Panc1 (cell line): ENCODE measurements around the gene ANKRD23. TPM values are rescaled to one million over a fixed set of nuclear protein-coding genes. Genes with fewer than 3 reads are reported as not detected.

ENCODE experiments used
- ATAC-seq: fragments of 200-7000 bp; cut with Tn5 transposase; 2 replicates; pipeline ENCODE4 v1.9.1; 2020; ENCODE audit warnings: mild to moderate bottlenecking, moderate library complexity
- BruUV-seq: library from RNA; stranded (reverse); fragments of 400-500 nt; replicated peaks from 2 replicates; lab custom pipeline; 2021; lab: Mats Ljungman, UMichigan
- CTCF ChIA-PET: fragments of 300-600 bp; sonication (Branson Sonifier 250); formaldehyde crosslinking; loops from one replicate; lab custom pipeline; 2022; ENCODE audit warnings: antibody characterized with exemption; lab: Charles Lee
- POLR2A ChIA-PET: fragments of 300-600 bp; sonication (Branson Sonifier 250); formaldehyde crosslinking; loops from one replicate; lab custom pipeline; 2022; ENCODE audit warnings: antibody characterized with exemption; lab: Charles Lee
- DNase-seq: peaks from one replicate; pipeline ENCODE4 v3.0.0-alpha.2; 2010; ENCODE audit warnings: low read depth, low spot score
- H3K27ac ChIP-seq: 2 replicates; pipeline ENCODE4 v1.5.1; 2011; ENCODE audit warnings: mild to moderate bottlenecking, low read length, inconsistent platforms
- H3K27me3 ChIP-seq: fragments of 200-500 bp; sonication (Bioruptor generic); 2 replicates; pipeline ENCODE4 v1.6.0; 2014; ENCODE audit warnings: low read length, inconsistent platforms; ENCODE audit not compliant: control insufficient read depth, insufficient read depth
- H3K36me3 ChIP-seq: fragments of 200-500 bp; sonication (Bioruptor generic); 2 replicates; pipeline ENCODE4 v1.5.1; 2014; ENCODE audit warnings: inconsistent platforms, mild to moderate bottlenecking, low read length, moderate library complexity; ENCODE audit not compliant: control insufficient read depth, insufficient read depth
- H3K4me1 ChIP-seq: 2 replicates; pipeline ENCODE4 v1.5.1; 2011; ENCODE audit warnings: inconsistent platforms, mild to moderate bottlenecking, low read length, moderate library complexity; ENCODE audit not compliant: control insufficient read depth, insufficient read depth
- H3K4me3 ChIP-seq, 2 experiments: 2 replicates each; pipeline ENCODE4 v1.5.1; 2011 to 2012; ENCODE audit warnings: low read depth in 2 of 2, low read length in 2 of 2, mild to moderate bottlenecking in 2 of 2, inconsistent platforms in 1 of 2, moderate library complexity in 1 of 2
- H3K9me3 ChIP-seq: fragments of 200-500 bp; sonication (Bioruptor generic); 2 replicates; pipeline ENCODE4 v1.5.1; 2014; ENCODE audit warnings: low read depth, mild to moderate bottlenecking, inconsistent platforms, low read length, moderate library complexity; ENCODE audit not compliant: control insufficient read depth, insufficient read depth
- POLR2AphosphoS5 ChIP-seq: IDR thresholded peaks from 2 replicates; pipeline ENCODE4 v1.6.1; 2012; ENCODE audit warnings: mild to moderate bottlenecking, low read depth, low read length, moderate library complexity
- SIN3A ChIP-seq: IDR thresholded peaks from 2 replicates; pipeline ENCODE4 v1.6.1; 2012; ENCODE audit warnings: low read depth, mild to moderate bottlenecking, low read length, moderate library complexity, borderline replicate concordance; ENCODE audit not compliant: insufficient read depth
- TCF7L2 ChIP-seq: IDR thresholded peaks from 2 replicates; pipeline ENCODE4 v1.6.1; 2011; ENCODE audit warnings: mild to moderate bottlenecking, low read depth, low read length, inconsistent platforms
- in situ Hi-C: cut with HindIII; loops from 2 replicates; pipeline ENCODE4 v1.10.0; 2016; ENCODE audit warnings: low sequenced_read_pairs, low pct_unique_long_range_greater_than_20kb
- intact Hi-C: fragments of 100-400 bp; cut with micrococcal nuclease; formaldehyde crosslinking; loops from one replicate; pipeline ENCODE4 v1.10.0; 2022; ENCODE audit not compliant: unreplicated experiment
- total RNA-seq: library from RNA; stranded (reverse); gene quantifications from one replicate; pipeline ENCODE4 v1.2.1, GENCODE V29; 2021; ENCODE audit not compliant: unreplicated experiment
- TF ChIP-seq, protein P1 (sequence below): fragments of 450-650 bp; IDR thresholded peaks from 2 replicates; pipeline ENCODE4 v1.5.1; 2017; ENCODE audit warnings: mild to moderate bottlenecking
- TF ChIP-seq, protein P2 (sequence below), 2 experiments: IDR thresholded peaks; 2 replicates each; pipeline ENCODE4 v1.6.1; 2011 to 2012; ENCODE audit warnings: low read depth in 2 of 2, control low read depth in 1 of 2, low read length in 1 of 2, mild to moderate bottlenecking in 1 of 2, moderate library complexity in 1 of 2; ENCODE audit not compliant: insufficient read depth in 1 of 2

Gene ANKRD23
- total RNA-seq, 1 experiment from 2014 or later, result 3.2 TPM

DNA sequence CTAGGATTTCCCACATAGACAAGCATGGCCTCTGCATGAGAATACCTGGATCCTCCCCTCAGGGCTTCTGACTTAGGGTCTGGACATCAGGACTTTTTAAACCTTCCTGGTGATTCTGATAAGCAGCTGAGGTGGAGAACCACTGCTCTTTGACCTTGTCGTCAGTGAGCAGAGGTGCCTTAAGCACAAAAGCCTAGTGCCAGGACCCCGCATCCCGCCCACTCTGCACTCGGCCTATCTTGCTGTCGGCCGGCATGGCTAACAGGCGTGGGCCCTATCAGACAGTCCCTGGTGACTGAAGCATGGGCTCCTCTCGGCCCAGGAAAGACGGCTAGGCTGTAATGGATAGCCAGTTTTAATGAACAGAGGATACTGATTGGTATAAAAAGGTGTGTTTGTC is 6.2 kb downstream of the ANKRD23 start:
- H3K4me1 ChIP-seq, result no peaks in the 10 kb centered on the region
- POLR2A ChIA-PET, result no interaction called here
- H3K27me3 ChIP-seq, result no peaks in the 10 kb centered on the region
- no peak overlapping the region for H3K27ac ChIP-seq
- intact Hi-C loops, result no loop called here
- DNase-seq (no peak), ATAC-seq (no peak)
- no peaks in the 10 kb centered on the region for H3K9me3 ChIP-seq
- in situ Hi-C loops, result no loop called here
- no peak overlapping the region for H3K4me3 ChIP-seq
- H3K36me3 ChIP-seq, result peaks cover 3% of the 10 kb centered on the region; the same call in 1 of the 2 replicates
- CTCF ChIA-PET, result no interaction called here
- no TSS peak for BruUV-seq
- TF ChIP-seq, protein P1, sequence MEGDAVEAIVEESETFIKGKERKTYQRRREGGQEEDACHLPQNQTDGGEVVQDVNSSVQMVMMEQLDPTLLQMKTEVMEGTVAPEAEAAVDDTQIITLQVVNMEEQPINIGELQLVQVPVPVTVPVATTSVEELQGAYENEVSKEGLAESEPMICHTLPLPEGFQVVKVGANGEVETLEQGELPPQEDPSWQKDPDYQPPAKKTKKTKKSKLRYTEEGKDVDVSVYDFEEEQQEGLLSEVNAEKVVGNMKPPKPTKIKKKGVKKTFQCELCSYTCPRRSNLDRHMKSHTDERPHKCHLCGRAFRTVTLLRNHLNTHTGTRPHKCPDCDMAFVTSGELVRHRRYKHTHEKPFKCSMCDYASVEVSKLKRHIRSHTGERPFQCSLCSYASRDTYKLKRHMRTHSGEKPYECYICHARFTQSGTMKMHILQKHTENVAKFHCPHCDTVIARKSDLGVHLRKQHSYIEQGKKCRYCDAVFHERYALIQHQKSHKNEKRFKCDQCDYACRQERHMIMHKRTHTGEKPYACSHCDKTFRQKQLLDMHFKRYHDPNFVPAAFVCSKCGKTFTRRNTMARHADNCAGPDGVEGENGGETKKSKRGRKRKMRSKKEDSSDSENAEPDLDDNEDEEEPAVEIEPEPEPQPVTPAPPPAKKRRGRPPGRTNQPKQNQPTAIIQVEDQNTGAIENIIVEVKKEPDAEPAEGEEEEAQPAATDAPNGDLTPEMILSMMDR, result no peak
- TF ChIP-seq SIN3A, result no peak
- TF ChIP-seq, protein P2, sequence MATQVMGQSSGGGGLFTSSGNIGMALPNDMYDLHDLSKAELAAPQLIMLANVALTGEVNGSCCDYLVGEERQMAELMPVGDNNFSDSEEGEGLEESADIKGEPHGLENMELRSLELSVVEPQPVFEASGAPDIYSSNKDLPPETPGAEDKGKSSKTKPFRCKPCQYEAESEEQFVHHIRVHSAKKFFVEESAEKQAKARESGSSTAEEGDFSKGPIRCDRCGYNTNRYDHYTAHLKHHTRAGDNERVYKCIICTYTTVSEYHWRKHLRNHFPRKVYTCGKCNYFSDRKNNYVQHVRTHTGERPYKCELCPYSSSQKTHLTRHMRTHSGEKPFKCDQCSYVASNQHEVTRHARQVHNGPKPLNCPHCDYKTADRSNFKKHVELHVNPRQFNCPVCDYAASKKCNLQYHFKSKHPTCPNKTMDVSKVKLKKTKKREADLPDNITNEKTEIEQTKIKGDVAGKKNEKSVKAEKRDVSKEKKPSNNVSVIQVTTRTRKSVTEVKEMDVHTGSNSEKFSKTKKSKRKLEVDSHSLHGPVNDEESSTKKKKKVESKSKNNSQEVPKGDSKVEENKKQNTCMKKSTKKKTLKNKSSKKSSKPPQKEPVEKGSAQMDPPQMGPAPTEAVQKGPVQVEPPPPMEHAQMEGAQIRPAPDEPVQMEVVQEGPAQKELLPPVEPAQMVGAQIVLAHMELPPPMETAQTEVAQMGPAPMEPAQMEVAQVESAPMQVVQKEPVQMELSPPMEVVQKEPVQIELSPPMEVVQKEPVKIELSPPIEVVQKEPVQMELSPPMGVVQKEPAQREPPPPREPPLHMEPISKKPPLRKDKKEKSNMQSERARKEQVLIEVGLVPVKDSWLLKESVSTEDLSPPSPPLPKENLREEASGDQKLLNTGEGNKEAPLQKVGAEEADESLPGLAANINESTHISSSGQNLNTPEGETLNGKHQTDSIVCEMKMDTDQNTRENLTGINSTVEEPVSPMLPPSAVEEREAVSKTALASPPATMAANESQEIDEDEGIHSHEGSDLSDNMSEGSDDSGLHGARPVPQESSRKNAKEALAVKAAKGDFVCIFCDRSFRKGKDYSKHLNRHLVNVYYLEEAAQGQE (IDR thresholded peaks at IDR 0.05; ENCODE audit: insufficient read depth in 1 of 2, low read depth in 2 of 2, low read length in 1 of 2), result no peak

DNA sequence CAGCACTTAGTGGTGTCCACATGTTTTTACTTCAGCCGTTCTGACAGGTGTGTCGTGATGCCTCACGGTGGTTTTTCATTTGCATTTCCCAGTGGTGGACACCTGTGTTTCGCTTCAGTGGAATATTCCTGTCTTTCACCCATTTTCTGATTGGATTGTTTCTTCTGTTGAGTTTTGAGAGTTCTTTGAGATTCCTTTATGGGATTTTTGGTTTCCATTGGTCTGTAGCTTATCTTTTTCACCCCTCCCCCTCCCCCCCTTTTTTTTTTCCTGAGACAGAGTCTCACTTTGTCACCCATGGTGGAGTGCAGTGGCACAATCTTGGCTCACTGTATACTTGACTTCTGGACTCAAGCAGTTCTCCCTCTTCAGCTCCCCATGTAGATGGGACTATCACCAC is 8.0 kb downstream of the ANKRD23 start:
- in situ Hi-C loops, result no loop called here
- no peak for TF ChIP-seq TCF7L2
- TF ChIP-seq SIN3A, result no peak
- TF ChIP-seq POLR2AphosphoS5, result no peak
- TF ChIP-seq, protein P2 (IDR thresholded peaks at IDR 0.05; ENCODE audit: insufficient read depth in 1 of 2, low read depth in 2 of 2, low read length in 1 of 2), result no peak
- TF ChIP-seq, protein P1, result no peak
- no peak for ATAC-seq
- no peak for DNase-seq
- CTCF ChIA-PET, result no interaction called here
- BruUV-seq, result no TSS peak
- Histone ChIP-seq H3K9me3 (no peaks in the 10 kb centered on the region), H3K4me3 (no peak overlapping the region), H3K27me3 (no peaks in the 10 kb centered on the region), H3K27ac (no peak overlapping the region), H3K36me3 (peaks cover 3% of the 10 kb centered on the region; the same call in 1 of the 2 replicates), H3K4me1 (no peaks in the 10 kb centered on the region)
- intact Hi-C loops, result no loop called here
- POLR2A ChIA-PET, result interaction anchor here (0.6 to 0.7 kb wide), 3 partner anchors 16 to 67 kb away, joined by 3 to 16 read pairs (median 5); no protein-coding TSS in a partner anchor
